NCI-H1417 treated with DMSO at 0.1 percent for 48 hours (cell line): Measurements from ENCODE around the gene GLG1.

Experiments
- DNase-seq: peaks from one replicate; lab custom pipeline; 2025; lab: John Stamatoyannopoulos, UW

Gene GLG1

DNA sequence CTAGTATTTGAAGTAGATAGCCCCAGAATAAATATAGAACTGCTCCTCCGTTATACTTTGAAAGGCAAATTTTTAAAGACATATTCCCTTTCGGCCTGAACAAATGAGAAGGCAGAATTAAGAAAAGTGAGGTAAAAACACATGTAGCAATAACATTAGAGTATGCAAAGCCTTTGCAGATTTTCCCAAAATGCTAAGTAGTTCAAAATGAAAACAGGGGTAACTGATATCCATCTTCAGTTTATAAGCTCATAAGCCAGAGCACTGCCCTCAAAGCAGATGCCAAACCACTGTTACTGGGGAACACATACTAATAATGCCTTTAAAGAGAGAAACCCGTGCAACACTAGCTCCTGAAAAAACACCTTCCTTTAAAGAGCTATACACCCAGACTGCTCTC, 134.4 kb downstream of the GLG1 start:
- DNase-seq: no peak

DNA sequence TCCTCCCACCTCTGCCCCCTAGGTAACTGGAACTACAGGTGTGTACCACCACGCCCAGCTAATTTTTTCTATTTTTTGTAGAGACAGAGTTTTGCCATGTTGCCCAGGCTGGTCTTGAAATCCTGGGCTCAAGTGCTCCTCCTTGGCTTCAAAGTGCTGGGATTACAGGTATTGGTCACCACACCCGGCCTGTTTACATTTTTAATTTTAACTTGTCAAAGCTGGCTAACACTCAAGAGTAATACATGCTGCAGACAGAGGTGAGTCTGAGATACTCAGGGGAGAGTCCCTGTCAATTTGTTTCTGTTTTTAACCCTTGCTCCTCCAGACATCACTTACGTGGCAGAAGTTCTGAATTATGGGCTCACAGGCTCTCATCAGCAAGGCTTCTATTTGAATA, 134.9 kb downstream of the GLG1 start:
- DNase-seq: no peak

- DNase-seq: no peak
Observed at GRCh38 chr16:74469946-74470478, 136.9 kb downstream of the GLG1 start.

DNA sequence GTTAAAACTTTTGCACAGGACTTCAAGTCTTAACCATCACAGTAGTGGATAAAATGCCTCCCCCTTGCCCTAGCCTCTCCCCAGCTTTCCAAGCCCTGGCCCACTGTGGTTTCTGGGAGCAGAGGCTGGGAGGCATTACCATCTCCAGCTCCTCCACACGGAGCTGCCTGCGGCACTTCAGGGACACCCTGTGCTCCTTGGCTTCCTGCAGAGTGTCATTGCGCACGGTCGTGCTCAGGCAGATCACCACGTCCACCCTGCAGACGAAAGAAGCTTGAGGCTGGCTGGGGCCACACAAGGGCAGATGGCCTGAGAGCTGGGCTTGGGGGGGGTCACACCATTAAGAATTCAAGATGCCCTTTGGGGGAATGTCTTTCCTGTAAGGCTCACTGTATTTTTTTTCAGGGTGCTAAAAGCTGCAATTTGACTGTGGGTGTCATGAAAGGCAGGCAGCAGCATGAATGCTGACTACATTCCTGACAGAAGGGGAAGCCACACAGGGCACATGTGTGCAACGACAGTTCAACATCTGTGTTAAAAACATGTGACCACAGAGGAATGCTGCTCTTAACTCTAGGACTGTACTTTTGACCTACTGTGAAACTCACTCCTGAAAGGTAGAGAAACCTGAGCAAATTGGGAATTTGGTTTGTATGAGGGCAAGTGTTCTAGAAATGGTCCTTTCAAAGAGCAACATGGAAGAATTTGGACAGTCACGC, 137.9 kb downstream of the GLG1 start:
- DNase-seq: no peak

DNA sequence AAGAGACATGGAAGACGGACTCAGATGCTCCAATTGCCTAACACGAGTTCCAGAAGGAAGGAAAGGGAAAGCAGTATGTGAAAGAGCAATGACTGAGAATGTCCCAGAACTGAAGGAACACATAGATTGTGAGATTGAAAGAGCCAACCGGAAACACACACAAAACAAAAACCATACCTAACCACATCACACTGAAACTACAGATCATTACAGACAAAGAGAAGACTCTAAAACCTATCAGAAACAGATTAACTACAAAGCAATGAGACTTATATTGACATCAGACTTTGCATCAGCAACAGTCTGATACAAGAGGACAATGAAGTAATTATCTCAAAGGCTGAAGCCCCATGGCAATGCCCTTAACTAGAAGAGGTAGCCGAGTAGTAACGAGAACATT, 140.0 kb downstream of the GLG1 start:
- DNase-seq: no peak

- no peak for DNase-seq
Observed at GRCh38 chr16:74465851-74466685, 140.8 kb downstream of the GLG1 start.

- no peak for DNase-seq
Observed at GRCh38 chr16:74465281-74465680, 141.6 kb downstream of the GLG1 start.

- DNase-seq: no peak
Observed at GRCh38 chr16:74463888-74464287, 143.0 kb downstream of the GLG1 start.

- DNase-seq: no peak
Observed at GRCh38 chr16:74462361-74462760, 144.6 kb downstream of the GLG1 start.

GRCh38 chr16:74461826-74462225, 145.1 kb downstream of the GLG1 start:
- DNase-seq: no peak

GRCh38 chr16:74460542-74460941, 146.4 kb downstream of the GLG1 start:
- no peak for DNase-seq

GRCh38 chr16:74456290-74456625, 150.7 kb downstream of the GLG1 start:
- no peak for DNase-seq

GRCh38 chr16:74455619-74456289, 151.2 kb downstream of the GLG1 start:
- no peak for DNase-seq

GRCh38 chr16:74455213-74455612, 151.7 kb downstream of the GLG1 start:
- no peak for DNase-seq

- DNase-seq: no peak
Observed at GRCh38 chr16:74451951-74452758, 154.8 kb downstream of the GLG1 start.

DNA sequence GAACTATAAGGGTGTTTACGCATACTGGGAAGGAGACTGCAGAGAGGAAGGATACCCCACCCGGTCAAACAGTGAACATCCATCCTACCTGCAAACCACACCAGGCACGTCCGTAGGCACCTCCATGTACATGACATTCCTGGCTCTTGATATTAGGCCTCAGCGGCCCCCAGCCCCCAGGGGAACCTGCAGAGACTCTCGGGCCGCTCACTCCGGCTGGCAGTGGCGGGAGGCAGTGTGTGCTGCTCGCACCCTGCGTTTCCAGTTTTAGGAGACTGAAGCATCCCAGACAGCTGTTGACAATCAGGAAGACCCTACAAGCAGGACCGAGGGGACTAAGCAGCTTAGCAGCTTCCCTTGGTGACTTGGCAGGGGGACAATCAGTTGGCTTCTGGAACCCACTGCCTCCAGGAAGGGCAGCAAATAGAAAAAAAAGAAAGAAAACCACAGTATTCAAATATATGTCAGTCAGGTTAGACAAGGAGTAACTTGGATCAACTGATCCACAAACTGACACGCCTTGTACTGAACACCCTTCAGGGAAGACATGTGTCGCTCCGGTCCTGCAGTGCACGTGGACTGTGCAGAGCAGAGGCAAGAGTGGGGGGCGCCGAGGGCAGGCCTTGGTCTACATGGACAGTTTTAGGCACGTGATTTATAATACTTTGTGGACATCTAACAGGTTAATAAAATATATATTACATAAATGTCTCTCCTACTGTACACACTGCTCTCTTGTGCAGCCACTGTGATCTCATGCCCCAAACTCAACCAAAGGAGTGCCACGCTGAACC, 155.8 kb downstream of the GLG1 start:
- no peak for DNase-seq

DNA sequence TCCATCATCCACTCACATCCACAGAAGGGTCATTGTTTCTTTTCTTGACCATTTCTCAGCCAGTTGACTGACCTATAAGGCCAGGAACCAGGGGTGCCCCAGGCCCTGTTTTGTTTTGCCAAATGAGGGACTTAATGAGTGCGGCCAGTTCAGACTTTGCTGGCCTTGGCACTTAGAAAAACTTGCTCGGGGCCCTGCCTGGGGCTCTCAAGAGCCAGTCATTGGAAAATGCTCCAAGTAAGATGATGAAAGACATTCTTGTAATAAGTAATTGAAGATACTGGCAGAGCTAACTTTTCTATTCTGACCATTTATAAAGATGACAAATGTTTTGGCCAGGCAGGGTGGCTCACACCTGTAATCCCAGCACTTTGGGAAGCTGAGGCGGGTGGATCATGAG, 156.7 kb downstream of the GLG1 start:
- no peak for DNase-seq

DNA sequence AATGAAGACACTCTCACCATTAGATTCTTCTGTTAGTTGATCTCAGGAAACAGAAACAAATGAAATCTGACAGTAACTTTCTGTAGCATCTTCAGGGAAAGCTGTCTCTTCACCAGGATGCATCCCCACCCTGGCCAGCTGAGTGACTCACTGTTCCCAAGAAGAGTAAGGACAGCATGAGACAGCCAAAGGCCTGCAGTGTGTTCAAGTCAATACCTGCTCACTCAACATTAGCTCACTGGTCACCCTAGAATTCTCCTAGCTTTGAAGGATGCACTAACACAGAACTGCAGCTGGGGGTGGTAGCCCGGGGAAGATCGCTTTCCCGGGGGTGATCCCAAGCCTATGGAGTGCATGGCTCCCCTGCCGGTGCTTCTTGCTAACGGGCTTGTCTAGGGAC, 157.4 kb downstream of the GLG1 start:
- DNase-seq: no peak

GRCh38 chr16:74448990-74449389, 157.9 kb downstream of the GLG1 start:
- no peak for DNase-seq

DNA sequence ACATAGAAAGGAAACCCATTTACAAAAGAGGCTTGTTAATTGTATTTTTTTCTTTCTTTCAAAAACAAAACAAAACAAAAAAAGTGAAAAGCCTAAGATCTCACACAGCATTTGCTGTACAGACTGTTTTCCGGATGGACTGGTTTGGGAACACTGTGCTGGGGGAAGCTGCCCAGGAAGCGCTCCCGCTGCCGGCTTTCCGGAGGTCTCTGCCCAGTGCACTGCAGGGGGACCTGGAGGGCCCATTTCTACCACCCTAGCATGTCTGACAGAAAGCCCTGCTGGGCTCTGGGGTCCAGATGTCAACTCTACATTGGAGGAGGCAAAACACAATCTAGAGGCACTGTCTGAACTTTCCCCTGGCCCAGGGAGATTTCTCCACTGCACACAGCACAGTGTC, 159.3 kb downstream of the GLG1 start:
- no peak for DNase-seq

- no peak for DNase-seq
Observed at GRCh38 chr16:74446866-74447265, 160.0 kb downstream of the GLG1 start.
